ENCODE measurements around the gene PLXNA2.
A peak's percentile ranks its signal among the peaks of the same experiment; 100 is the strongest.

PLXNA2 gene

GRCh38 chr1:208061632-208062031 lies 182.6 kb downstream of the PLXNA2 start:
- no peak for DNase-seq (ENCODE audit: low spot score)

GRCh38 chr1:208061118-208061517 lies 183.1 kb downstream of the PLXNA2 start:
- DNase-seq (ENCODE audit: low spot score) = no peak

DNA sequence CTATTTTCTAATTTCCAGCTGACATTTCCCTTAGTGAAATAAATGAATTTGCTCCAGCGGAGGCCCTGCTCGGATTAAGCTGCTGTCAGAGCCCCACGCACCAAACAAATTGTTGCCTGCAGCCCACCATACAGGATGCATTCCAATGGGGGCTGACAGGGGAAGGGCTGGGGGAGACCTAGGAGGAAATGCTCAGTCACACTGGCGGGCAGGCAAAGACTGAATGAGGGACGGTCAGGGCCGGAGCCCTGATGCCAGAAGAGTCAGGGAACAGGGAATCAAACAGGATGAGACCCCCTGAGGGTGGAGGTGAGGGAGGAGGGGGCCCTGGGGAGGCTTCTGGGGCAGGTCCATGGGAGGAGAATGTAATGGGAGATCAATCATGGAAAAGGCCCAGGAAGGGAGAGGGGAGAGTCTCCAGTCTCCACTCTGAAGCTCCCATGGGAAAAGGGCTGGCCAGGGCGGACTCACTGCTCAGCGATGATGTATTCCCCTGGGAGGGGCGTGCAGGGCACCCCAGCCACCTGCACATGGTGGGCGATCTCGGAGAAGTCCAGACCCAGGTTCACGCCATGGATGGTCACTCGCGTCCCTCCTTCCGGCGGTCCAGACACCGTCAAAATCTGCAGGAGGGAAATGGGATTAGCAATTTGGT lies 183.8 kb downstream of the PLXNA2 start:
- no peak for DNase-seq (ENCODE audit: low spot score)

DNA sequence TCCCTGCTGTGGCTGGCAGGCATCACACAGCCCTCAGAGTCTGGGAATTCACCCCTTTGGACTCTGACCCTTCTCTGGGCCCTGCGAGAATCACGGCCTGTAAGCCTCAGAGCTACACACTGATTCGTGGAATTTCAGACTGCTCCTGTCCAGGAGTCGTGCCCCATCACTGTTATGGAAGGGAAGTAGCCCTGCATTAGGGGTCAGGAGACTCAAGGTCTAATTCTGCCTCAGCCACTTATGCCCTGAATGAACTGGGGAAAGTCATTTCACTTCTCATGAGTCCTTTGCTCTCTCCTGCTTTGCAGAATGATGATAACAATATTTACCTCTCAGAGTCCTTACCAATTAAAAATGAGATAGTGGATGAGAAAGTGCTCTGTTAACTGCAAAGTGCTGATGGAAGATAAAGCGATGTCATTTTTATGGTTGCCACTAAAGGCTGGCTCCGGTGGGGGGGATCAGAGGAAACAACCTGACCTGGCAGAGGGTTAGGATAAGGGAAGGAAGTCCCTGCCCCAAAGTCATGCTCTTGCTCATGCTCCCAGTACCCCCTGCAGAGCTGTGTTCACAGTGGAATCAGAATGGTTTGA lies 184.7 kb downstream of the PLXNA2 start:
- no peak for DNase-seq (ENCODE audit: low spot score)

DNA sequence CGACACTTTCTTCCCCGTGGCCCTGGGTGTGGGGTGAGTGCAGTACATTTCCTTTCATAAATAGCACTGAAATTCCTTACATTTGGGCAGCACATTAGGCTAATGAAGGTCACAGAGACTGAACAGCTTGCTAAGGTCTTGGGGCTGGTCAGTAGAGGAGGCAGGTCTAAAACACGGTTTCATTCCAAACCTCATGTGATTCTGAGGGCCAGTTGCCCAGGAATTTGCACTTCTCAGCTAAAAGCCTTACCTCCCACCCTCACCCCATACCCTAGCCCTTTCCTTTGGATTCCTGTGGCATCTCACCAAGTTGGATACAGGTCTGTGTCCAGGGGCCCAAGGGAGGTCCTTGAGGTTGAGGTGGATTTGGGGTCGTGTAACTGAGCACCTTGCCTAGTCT lies 185.4 kb downstream of the PLXNA2 start:
- DNase-seq (ENCODE audit: low spot score) = no peak

DNA sequence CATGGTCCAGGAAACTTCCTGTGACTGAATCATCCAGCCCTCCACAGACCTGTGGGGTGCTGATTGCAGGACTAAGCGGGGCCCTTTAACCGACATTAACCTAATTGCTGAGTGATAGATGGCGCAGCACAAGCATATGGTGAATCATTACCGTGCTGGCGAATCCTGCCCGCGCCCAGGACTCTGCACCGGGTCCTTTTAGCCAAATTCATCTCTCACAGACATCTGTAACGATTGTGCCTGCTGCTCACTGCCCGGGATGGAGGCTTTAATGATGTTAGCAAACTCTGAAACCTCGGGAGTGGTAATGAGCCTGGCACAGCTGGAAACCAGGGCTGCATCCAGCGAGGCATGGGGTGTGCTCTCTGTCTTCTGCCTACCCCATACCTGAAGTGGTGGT lies 185.9 kb downstream of the PLXNA2 start:
- no peak for DNase-seq (ENCODE audit: low spot score)

DNA sequence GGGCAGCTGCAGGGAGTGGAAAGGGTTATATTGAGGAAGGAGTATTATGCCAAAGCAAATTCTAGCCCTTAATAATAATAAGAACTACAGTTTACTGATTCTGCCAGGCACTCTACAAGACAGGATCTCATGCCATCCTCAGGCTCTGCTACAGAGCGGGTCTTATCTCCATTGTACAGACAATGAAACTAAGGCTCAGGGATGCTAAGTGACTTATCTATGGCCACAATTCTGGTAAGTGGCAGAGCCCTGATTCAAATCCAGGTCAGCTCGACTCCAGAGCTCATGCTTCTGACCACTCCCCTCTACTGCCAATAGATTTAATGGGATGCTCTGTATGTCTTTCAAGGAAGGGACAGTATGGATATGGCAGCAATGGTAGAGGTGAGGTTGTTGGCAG lies 187.1 kb downstream of the PLXNA2 start:
- no peak for DNase-seq (ENCODE audit: low spot score)

- DNase-seq (ENCODE audit: low spot score) = no peak
These were observed 188.6 kb downstream of the PLXNA2 start for GRCh38 chr1:208055535-208055934.

DNA sequence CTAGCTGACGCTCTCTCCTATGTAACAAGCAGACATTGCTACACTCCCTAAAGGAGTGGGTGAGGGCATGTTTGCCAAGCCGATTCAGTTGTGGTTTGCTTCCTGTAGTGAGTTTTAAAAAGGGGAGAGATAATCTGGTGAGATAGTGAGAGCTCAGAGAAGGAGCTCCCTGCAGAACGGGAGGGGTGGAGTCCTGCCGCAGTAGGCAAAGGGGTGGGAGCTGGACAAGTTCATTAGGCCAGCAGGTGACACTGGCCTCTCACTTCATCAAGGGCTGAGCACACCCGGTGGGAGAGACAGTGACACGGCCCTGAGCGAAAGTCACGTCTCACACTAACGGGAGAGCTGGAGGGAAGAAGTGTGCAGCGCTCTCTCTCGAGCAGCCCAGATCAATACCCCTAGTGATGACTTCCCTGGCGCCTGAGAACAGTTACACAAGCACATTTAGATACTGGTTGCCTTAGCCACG lies 189.2 kb downstream of the PLXNA2 start:
- DNase-seq (ENCODE audit: low spot score) = no peak

DNA sequence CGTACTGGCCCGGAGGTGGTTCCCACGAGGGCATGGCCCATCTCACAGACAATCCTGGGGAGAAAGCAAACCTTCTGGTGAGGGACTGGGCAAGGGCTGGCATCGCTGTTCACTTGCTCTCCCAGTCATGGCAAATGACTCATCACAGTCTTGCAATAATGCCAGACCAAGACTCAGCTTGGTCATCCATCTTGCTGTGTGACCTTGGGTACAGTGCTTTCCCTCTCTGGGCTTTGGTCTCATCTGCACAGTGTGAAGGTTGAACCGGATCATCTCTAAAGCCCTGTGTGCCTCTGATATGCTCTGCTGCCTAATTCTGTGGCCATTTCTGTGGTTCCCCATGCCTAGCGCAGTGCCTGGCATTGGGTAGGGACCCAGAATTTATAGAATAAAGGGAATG lies 189.7 kb downstream of the PLXNA2 start:
- DNase-seq (ENCODE audit: low spot score) = no peak

DNA sequence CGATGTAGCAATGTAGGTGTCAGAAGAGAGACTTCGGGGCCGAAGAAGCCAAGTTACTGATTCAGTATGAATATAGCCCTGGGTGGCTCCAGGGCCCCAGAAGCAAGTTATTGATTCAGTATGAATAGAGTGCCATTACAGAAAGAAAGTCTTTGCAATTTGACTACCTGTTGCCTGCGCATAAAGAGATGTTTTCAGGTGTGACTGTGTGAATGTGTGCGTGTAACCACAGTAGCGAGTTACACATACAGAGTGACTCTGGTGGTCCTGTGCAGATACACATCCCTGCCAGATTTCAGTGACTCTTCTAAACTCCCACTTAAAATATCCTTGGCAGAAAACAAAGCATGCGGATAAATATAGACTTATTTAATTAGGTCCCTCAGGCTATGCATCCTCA lies 190.5 kb downstream of the PLXNA2 start:
- DNase-seq (ENCODE audit: low spot score) = no peak

GRCh38 chr1:208052926-208053407 lies 191.2 kb downstream of the PLXNA2 start:
- no peak for DNase-seq (ENCODE audit: low spot score)

- no peak for DNase-seq (ENCODE audit: low spot score)
These were observed 192.0 kb downstream of the PLXNA2 start for GRCh38 chr1:208052135-208052534.

DNA sequence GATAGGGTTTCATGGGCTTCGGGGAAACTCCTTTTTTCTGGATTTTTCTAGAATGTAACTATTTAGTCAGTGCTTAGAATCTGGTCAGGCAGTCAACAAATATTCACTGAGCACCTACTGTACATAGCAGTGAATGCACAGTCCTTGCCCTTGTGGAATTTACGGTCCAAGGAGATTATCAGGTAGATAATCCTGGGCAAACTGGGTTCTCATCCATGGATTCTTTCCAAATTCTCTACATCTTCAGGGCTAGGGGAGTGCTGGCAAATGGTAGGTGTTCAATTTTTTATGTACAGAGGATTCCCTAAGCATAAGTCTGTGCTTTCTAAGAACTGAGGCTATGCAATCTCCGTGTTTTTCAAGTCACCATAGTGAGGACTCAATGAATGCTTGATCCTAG lies 192.5 kb downstream of the PLXNA2 start:
- DNase-seq (ENCODE audit: low spot score) = no peak

DNA sequence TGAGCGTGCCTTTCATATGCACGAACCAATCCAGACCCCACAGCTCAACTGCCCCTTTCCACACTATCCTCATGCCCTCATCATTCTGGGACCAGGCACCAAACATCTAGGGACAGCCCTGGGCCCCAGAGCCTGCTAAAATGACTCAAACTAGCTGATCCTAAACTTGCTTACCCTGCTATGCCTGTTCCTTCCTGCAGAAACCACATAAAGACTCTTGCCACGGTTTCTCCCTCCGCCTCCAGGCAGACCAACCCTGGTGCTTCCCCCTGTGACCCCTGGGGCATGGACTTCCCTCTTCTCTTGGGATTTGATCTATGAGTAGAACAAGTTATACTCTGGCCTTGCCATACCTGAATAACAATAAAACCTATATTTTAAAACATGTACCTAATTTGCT lies 195.3 kb downstream of the PLXNA2 start:
- no peak for DNase-seq (ENCODE audit: low spot score)

GRCh38 chr1:208047975-208048374 lies 196.2 kb downstream of the PLXNA2 start:
- DNase-seq (ENCODE audit: low spot score) = no peak

DNA sequence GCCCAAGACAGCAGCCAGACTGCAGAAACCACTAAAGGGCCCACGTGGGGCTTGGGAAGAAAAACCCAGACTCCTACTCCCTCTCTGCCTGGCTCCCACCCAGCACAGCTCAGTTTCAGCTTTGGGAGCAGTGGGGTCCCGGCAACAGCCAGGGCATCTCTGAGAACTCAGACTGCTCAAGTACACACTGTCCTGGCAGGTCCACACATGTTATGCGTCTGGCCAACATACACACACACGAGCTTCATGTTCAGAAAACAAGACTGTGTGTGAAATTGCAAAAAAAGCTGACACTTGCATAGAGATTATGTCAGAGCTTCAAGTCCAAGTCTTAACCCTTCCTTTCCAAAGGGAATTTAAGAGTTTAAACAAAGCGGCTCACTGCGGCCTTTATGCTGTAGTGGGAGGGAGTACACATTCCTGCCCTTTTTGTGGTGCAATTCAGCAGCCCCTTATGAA lies 196.7 kb downstream of the PLXNA2 start:
- DNase-seq (ENCODE audit: low spot score) = peak; percentile 81

GRCh38 chr1:208045463-208046260 lies 198.5 kb downstream of the PLXNA2 start:
- no peak for DNase-seq (ENCODE audit: low spot score)

GRCh38 chr1:208044589-208045462 lies 199.4 kb downstream of the PLXNA2 start:
- DNase-seq (ENCODE audit: low spot score) = no peak

DNA sequence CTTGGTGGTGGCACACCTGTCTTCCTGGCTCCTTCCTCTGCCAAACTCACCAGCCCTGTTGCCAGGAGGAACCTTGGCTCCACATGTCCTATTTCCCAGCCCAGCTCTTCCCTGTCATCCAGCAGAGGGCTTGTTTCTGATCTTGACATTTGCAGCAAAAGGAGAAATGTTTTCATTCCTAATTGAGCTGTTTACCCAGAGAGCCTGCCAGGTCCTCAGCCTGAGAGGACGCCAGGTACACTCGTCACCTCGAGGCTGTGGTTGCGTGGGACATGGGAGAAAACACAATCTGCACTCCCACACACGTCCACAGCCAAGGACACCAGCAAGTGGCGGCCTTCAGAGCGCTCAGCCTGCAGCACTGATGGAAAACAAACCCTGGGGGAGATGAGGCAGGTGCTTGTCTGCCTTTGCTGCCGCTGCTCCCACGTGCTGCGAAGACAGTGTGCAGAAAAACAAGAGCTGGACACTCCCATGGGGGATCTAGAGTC lies 200.4 kb downstream of the PLXNA2 start:
- DNase-seq (ENCODE audit: low spot score) = no peak

DNA sequence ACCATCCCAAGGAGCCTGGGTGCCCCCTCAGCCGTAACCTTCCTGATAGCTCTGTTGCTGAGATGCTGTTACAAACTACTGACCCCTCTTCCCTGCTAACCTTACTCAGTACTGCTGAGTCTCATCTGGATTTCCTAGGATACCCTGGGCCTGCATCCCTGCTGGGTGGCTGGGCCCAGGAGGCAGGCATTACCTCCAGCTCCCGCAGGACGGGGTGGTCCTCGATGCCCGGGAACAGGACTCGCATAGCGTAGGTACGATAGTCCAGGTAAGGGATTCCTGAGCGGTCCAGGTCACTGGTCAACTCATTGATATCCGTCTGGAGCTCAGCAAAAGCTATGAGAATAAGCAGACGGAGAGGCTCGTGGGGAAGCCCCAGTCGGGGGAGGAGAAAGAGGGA lies 201.3 kb downstream of the PLXNA2 start:
- no peak for DNase-seq (ENCODE audit: low spot score)

Data from left forelimb (tissue), 1 donor.